Spleen (tissue), 7 donors: ENCODE data around the gene TMEM126A.

Source experiments
- CTCF ChIP-seq, 11 experiments: fragments of 200-600 bp in 7 of 11; fragments of 450-650 bp in 4 of 11; sonication (generic) in 4 of 11; IDR thresholded peaks in 8 of 11; conservative IDR thresholded peaks in 3 of 11; 1 replicate in 7 of 11; 2 replicates in 4 of 11; pipeline versions ENCODE4 v1.4.0 to v1.8.0; 2016 to 2021; ENCODE audit warnings: antibody characterized with exemption in 11 of 11, inconsistent platforms in 4 of 11, mild to moderate bottlenecking in 1 of 11
- POLR2A ChIP-seq, 3 donors: fragments of 450-650 bp; IDR thresholded peaks; one replicate each; pipeline ENCODE4 v1.5.1; 2017; ENCODE audit warnings: antibody characterized with exemption in 3 of 3, mild to moderate bottlenecking in 1 of 3
- POLR2AphosphoS5 ChIP-seq, 3 donors: sonication (generic); formaldehyde crosslinking; IDR thresholded peaks; one replicate each; pipeline ENCODE4 v1.5.1; 2017; ENCODE audit warnings: antibody characterized with exemption in 3 of 3
- donor health status: DM: no; HTN: no; CAD: no; lungs with moderate emphysema.
- donor health status: DM: no; HTN: no; CAD: no.
- donor health status: DM: no; HTN: no; CAD: no.

- TF ChIP-seq CTCF (IDR thresholded peaks at IDR 0.05 in 8 of 11, conservative IDR thresholded peaks at IDR 0.05 in 3 of 11) = no peak
- no peak for TF ChIP-seq POLR2AphosphoS5 (IDR thresholded peaks at IDR 0.05)
- no peak for TF ChIP-seq POLR2A (IDR thresholded peaks at IDR 0.05)
These were observed 44.5 kb upstream of the TMEM126A start for GRCh38 chr11:85603220-85603619.
